H1 (cell line): ENCODE data around the gene MRPL19. TPM values are rescaled to one million over a fixed set of nuclear protein-coding genes. Genes with fewer than 3 reads are reported as not detected.

Experiments used
- CTCF ChIA-PET: fragments of 300-600 bp; sonication (Branson Sonifier 250); formaldehyde crosslinking; loops from one replicate; lab custom pipeline; 2021; ENCODE audit not compliant: partially characterized antibody; lab: Charles Lee
- POLR2A ChIA-PET: fragments of 300-600 bp; sonication (Branson Sonifier 250); formaldehyde crosslinking; loops from one replicate; lab custom pipeline; 2021; ENCODE audit warnings: inconsistent platforms; ENCODE audit not compliant: partially characterized antibody; lab: Charles Lee
- DNase-seq, 2 experiments: peaks; one replicate each; pipeline versions ENCODE4 v3.0.0 to v3.0.0-alpha.2; 2010 to 2022; ENCODE audit warnings: low spot score in 2 of 2, low read depth in 1 of 2, mixed read lengths in 1 of 2
- FAIRE-seq: peaks from 2 replicates; lab custom pipeline; 2011; peaks lifted over from hg19 to GRCh38; lab: Jason Lieb, UNC
- H2AFZ ChIP-seq: 2 replicates; pipeline ENCODE4 v1.8.1; 2012; ENCODE audit warnings: low read length, inconsistent platforms
- H2AK5ac ChIP-seq: 2 replicates; pipeline ENCODE4 v1.6.1; 2013; ENCODE audit warnings: low read depth, low read length
- H2BK120ac ChIP-seq: replicated peaks from 2 replicates; pipeline ENCODE3; 2013; ENCODE audit warnings: low read depth, low read length, inconsistent platforms
- H2BK12ac ChIP-seq: 2 replicates; pipeline ENCODE4 v1.6.1; 2013; ENCODE audit warnings: low read depth, low read length
- H2BK15ac ChIP-seq: 2 replicates; pipeline ENCODE4 v1.6.1; 2013; ENCODE audit warnings: low read length
- H2BK20ac ChIP-seq: 2 replicates; pipeline ENCODE4 v1.6.1; 2013; ENCODE audit warnings: low read length
- H2BK5ac ChIP-seq: 2 replicates; pipeline ENCODE4 v1.6.1; 2013; ENCODE audit warnings: low read depth, low read length
- H3K14ac ChIP-seq: 2 replicates; pipeline ENCODE4 v1.6.1; 2013; ENCODE audit warnings: inconsistent platforms; ENCODE audit not compliant: insufficient read length
- H3K18ac ChIP-seq: 2 replicates; pipeline ENCODE4 v1.6.1; 2013; ENCODE audit warnings: low read length; ENCODE audit errors: extremely low read depth
- H3K23ac ChIP-seq: 2 replicates; pipeline ENCODE4 v1.6.1; 2013; ENCODE audit warnings: inconsistent platforms; ENCODE audit not compliant: insufficient read length
- H3K23me2 ChIP-seq: 2 replicates; pipeline ENCODE4 v1.6.1; 2013; ENCODE audit warnings: low read depth, low read length
- H3K27ac ChIP-seq: 2 replicates; pipeline ENCODE4 v1.6.1; 2011; ENCODE audit warnings: low read depth, low read length, inconsistent platforms
- H3K27me3 ChIP-seq, 4 experiments: replicated peaks in 1 of 4; 1 replicate in 1 of 4; 2 replicates in 3 of 4; pipeline versions ENCODE4 v1.6.1 to v1.8.1; 2011 to 2013; ENCODE audit warnings: low read length in 3 of 4, mild to moderate bottlenecking in 3 of 4, inconsistent platforms in 2 of 4, mixed read lengths in 2 of 4, moderate library complexity in 1 of 4; ENCODE audit not compliant: control insufficient read depth in 3 of 4, insufficient read depth in 3 of 4; ENCODE audit errors: extremely low read depth in 1 of 4
- H3K36me3 ChIP-seq, 4 experiments: 2 replicates each; pipeline versions ENCODE4 v1.6.1 to v1.8.1; 2011 to 2013; ENCODE audit warnings: mild to moderate bottlenecking in 4 of 4, low read length in 3 of 4, moderate library complexity in 2 of 4, control low read depth in 1 of 4, inconsistent platforms in 1 of 4; ENCODE audit not compliant: insufficient read depth in 4 of 4, control insufficient read depth in 2 of 4
- H3K4ac ChIP-seq: replicated peaks from 2 replicates; pipeline ENCODE3; 2013; ENCODE audit warnings: low read length, low read depth, mixed read lengths, inconsistent platforms; ENCODE audit not compliant: insufficient read length
- H3K4me1 ChIP-seq, 4 experiments: replicated peaks in 1 of 4; 1 replicate in 1 of 4; 2 replicates in 3 of 4; pipeline versions ENCODE4 v1.6.1 to v1.8.1; 2011 to 2013; ENCODE audit warnings: low read length in 3 of 4, inconsistent platforms in 2 of 4, mixed read lengths in 1 of 4; ENCODE audit not compliant: insufficient read depth in 4 of 4, control insufficient read depth in 3 of 4
- H3K4me2 ChIP-seq, 2 experiments: 2 replicates each; pipeline versions ENCODE4 v1.6.1 to v1.8.1; 2011 to 2013; ENCODE audit warnings: low read depth in 2 of 2, low read length in 2 of 2, control low read depth in 1 of 2, inconsistent platforms in 1 of 2, mild to moderate bottlenecking in 1 of 2; ENCODE audit not compliant: insufficient read depth in 1 of 2
- H3K4me3 ChIP-seq, 4 experiments: fragments of 200-600, 300-600 bp in 1 of 4; sonication (generic), shearing (Covaris generic), sonication (Bioruptor Twin) in 1 of 4; 2 replicates each; pipeline versions ENCODE4 v1.5.1 to v1.8.1; 2011 to 2016; ENCODE audit warnings: low read length in 4 of 4, low read depth in 3 of 4, control low read depth in 2 of 4, inconsistent platforms in 2 of 4, mild to moderate bottlenecking in 2 of 4, mixed read lengths in 1 of 4, moderate library complexity in 1 of 4; ENCODE audit not compliant: insufficient read depth in 2 of 4; ENCODE audit errors: extremely low read depth in 1 of 4
- H3K56ac ChIP-seq: replicated peaks from 2 replicates; pipeline ENCODE3; 2013; ENCODE audit warnings: low read depth, mild to moderate bottlenecking, mixed read lengths, low read length, inconsistent platforms; ENCODE audit not compliant: insufficient read length
- H3K79me1 ChIP-seq: 2 replicates; pipeline ENCODE4 v1.6.1; 2013; ENCODE audit warnings: low read depth, low read length, control low read depth
- H3K79me2 ChIP-seq, 2 experiments: 2 replicates each; pipeline versions ENCODE4 v1.6.1 to v1.8.1; 2012 to 2013; ENCODE audit warnings: low read length in 2 of 2, mild to moderate bottlenecking in 2 of 2, inconsistent platforms in 1 of 2; ENCODE audit not compliant: insufficient read depth in 2 of 2, control insufficient read depth in 1 of 2
- H3K9ac ChIP-seq, 4 experiments: replicated peaks in 1 of 4; 1 replicate in 1 of 4; 2 replicates in 3 of 4; pipeline versions ENCODE4 v1.6.1 to v1.8.1; 2011 to 2013; ENCODE audit warnings: low read depth in 3 of 4, low read length in 3 of 4, control low read depth in 2 of 4, mild to moderate bottlenecking in 2 of 4, moderate library complexity in 2 of 4, inconsistent platforms in 1 of 4; ENCODE audit errors: extremely low read depth in 1 of 4
- H3K9me3 ChIP-seq, 2 experiments: 2 replicates each; pipeline versions ENCODE4 v1.6.1 to v1.8.1; 2012 to 2013; ENCODE audit warnings: mild to moderate bottlenecking in 2 of 2, moderate library complexity in 2 of 2, control low read depth in 1 of 2, inconsistent platforms in 1 of 2, low read depth in 1 of 2, low read length in 1 of 2, mixed read lengths in 1 of 2; ENCODE audit not compliant: insufficient read depth in 2 of 2
- H4K20me1 ChIP-seq, 2 experiments: replicated peaks in 1 of 2; 2 replicates each; pipeline versions ENCODE3 to v1.8.1; 2011 to 2013; ENCODE audit warnings: inconsistent platforms in 2 of 2, low read length in 2 of 2, mild to moderate bottlenecking in 1 of 2; ENCODE audit not compliant: insufficient read depth in 2 of 2, control insufficient read depth in 1 of 2
- H4K5ac ChIP-seq: 2 replicates; pipeline ENCODE4 v1.6.1; 2013; ENCODE audit warnings: low read length, low read depth, mixed read lengths, inconsistent platforms; ENCODE audit not compliant: insufficient read length
- H4K8ac ChIP-seq: 2 replicates; pipeline ENCODE4 v1.8.0; 2013; ENCODE audit warnings: mild to moderate bottlenecking, moderate library complexity, low read length, inconsistent platforms; ENCODE audit not compliant: insufficient read depth; ENCODE audit errors: extremely low read depth
- H4K91ac ChIP-seq: replicated peaks from 2 replicates; pipeline ENCODE3; 2013; ENCODE audit warnings: low read length, mixed read lengths, inconsistent platforms; ENCODE audit not compliant: insufficient read length
- BACH1 ChIP-seq: IDR thresholded peaks from 2 replicates; pipeline ENCODE4 v1.6.1; 2012; ENCODE audit warnings: low read length, improper control_type of control experiment
- BRCA1 ChIP-seq: IDR thresholded peaks from 2 replicates; pipeline ENCODE4 v1.6.1; 2012; ENCODE audit warnings: low read depth, low read length, improper control_type of control experiment
- CHD2 ChIP-seq: IDR thresholded peaks from 2 replicates; pipeline ENCODE4 v1.6.1; 2012; ENCODE audit warnings: low read length, improper control_type of control experiment
- CTCF ChIP-seq, 3 experiments: IDR thresholded peaks; 1 replicate in 2 of 3; 2 replicates in 1 of 3; pipeline versions ENCODE4 v1.5.1 to v1.6.1; 2011; ENCODE audit warnings: low read length in 3 of 3, mild to moderate bottlenecking in 3 of 3, inconsistent platforms in 2 of 3, low read depth in 1 of 3, moderate library complexity in 1 of 3; ENCODE audit not compliant: insufficient read depth in 1 of 3; ENCODE audit errors: control extremely low read depth in 1 of 3
- NRF1 ChIP-seq: IDR thresholded peaks from 2 replicates; pipeline ENCODE4 v1.6.1; 2011; ENCODE audit warnings: mild to moderate bottlenecking, low read depth, low read length, improper control_type of control experiment
- RAD21 ChIP-seq, 2 experiments: IDR thresholded peaks in 1 of 2; conservative IDR thresholded peaks in 1 of 2; 2 replicates each; pipeline ENCODE4 v1.6.1; 2011; ENCODE audit warnings: low read depth in 2 of 2, low read length in 2 of 2, improper control_type of control experiment in 1 of 2, inconsistent platforms in 1 of 2, mild to moderate bottlenecking in 1 of 2, moderate library complexity in 1 of 2
- TAF7 ChIP-seq: optimal IDR thresholded peaks from 2 replicates; pipeline ENCODE3; 2011; ENCODE audit warnings: low read depth, mild to moderate bottlenecking, inconsistent platforms, low read length, moderate library complexity, borderline replicate concordance
- TCF12 ChIP-seq: IDR thresholded peaks from 2 replicates; pipeline ENCODE4 v1.6.1; 2011; ENCODE audit warnings: low read depth, mild to moderate bottlenecking, low read length
- USF2 ChIP-seq: IDR thresholded peaks from 2 replicates; pipeline ENCODE4 v1.6.1; 2011; ENCODE audit warnings: low read length, improper control_type of control experiment
- ZNF274 ChIP-seq: IDR thresholded peaks from 2 replicates; pipeline ENCODE4 v1.7.0; 2012; ENCODE audit warnings: low read length, borderline replicate concordance; ENCODE audit errors: extremely low read depth
- WGBS, 2 experiments: shearing (Covaris generic) in 1 of 2; methylation state at CpG; one replicate each; pipeline versions ENCODE4 v1.1.6 to v1.1.7; 2013 to 2015; ENCODE audit warnings: low lambda C conversion rate in 2 of 2, mixed read lengths in 2 of 2, inconsistent platforms in 1 of 2, low coverage in 1 of 2, missing lambda C conversion rate in 1 of 2; ENCODE audit not compliant: insufficient replicate concordance in 2 of 2, insufficient coverage in 1 of 2, insufficient read length in 1 of 2; ENCODE audit errors: extremely low coverage in 1 of 2, missing lambda C conversion rate in 1 of 2; 5-methylcytosine and 5-hydroxymethylcytosine counted together
- polyA plus RNA-seq, 7 experiments: library from polyadenylated mRNA; depleted of rRNA in 3 of 7; stranded (reverse) in 5 of 7; unstranded in 2 of 7; fragments of >200 nt in 5 of 7; fragments of 200-250 nt in 2 of 7; gene quantifications; 1 replicate in 5 of 7; 2 replicates in 1 of 7; 4 replicates in 1 of 7; pipeline versions ENCODE4 v1.2.1 to v1.2.3, GENCODE V29; 2011 to 2013; ENCODE audit warnings: missing spikeins in 2 of 7, mixed read lengths in 2 of 7
- total RNA-seq: library from RNA; stranded (reverse); fragmentation: NEBNext Ultra II Directional; extraction: Animal tissue kit (Norgen Biotek cat#: 25700); gene quantifications from 2 replicates; pipeline ENCODE4 v1.2.1, GENCODE V29; 2021

Gene MRPL19
- total and polyA plus RNA-seq, 2 of the 8 experiments (the other 6 are each of a cell fraction or from before 2014, with no cell fraction given) = 18.1 to 75.2 TPM

GRCh38 chr2:75637568-75637967, 9.0 kb upstream of the MRPL19 start:
- Histone ChIP-seq H4K20me1 (no peaks in the 10 kb centered on the region), H3K4me3 (no peak overlapping the region), H3K23me2 (no peaks in the 10 kb centered on the region), H2BK15ac (no peak overlapping the region), H2AK5ac (no peak overlapping the region), H4K8ac (peak overlapping the region; percentile 23; the same call in 1 of the 2 replicates), H3K56ac (no peak overlapping the region), H3K14ac (no peak overlapping the region), H4K5ac (no peak overlapping the region), H2BK12ac (no peak overlapping the region), H3K27ac (no peak overlapping the region), H3K4me1 (no peaks in the 10 kb centered on the region; a peak in 1 of 7 replicates), H3K9ac (no peak overlapping the region), H2BK5ac (no peak overlapping the region), H2BK20ac (no peak overlapping the region), H4K91ac (no peak overlapping the region), H3K36me3 (no peaks in the 10 kb centered on the region), H3K4ac (no peak overlapping the region), H2AFZ (0 out of 2 replicates have a peak overlapping the region, but pooled peaks have one; percentile 11), H3K4me2 (no peak overlapping the region), H3K79me2 (no peaks in the 10 kb centered on the region), H3K9me3 (0 out of 4 replicates have a peak, but pooled peaks cover 0 to 2% of the 10 kb centered on the region in 2 experiments), H2BK120ac (no peak overlapping the region), H3K18ac (no peak overlapping the region), H3K27me3 (peaks cover 0 to 2% (median 0%) of the 10 kb centered on the region in 4 experiments; a peak in 1 of 7 replicates), H3K23ac (no peak overlapping the region), H3K79me1 (no peaks in the 10 kb centered on the region)
- DNase-seq (no peak), FAIRE-seq (no peak)
- POLR2A ChIA-PET = interaction anchor here (1.0 to 1.1 kb wide), 2 partner anchors 27 to 39 kb away, joined by 3 to 4 read pairs; no protein-coding TSS in a partner anchor
- CTCF ChIA-PET = interaction anchor here (0.5 to 2.9 kb wide), 9 partner anchors 9 to 314 kb away, joined by 3 to 10 read pairs (median 3); partner anchors contain the start of gene MRPL19
- WGBS, 2 experiments = 75% methylated on average over 1 of the region's 1 CpG; no CpG with 5 or more reads in 1 of the 2 experiments
- TF ChIP-seq ZNF274 (no peak), BRCA1 (no peak), TCF12 (no peak), CHD2 (no peak), USF2 (no peak), RAD21 (IDR thresholded peaks at IDR 0.05 in 1 of 2, conservative IDR thresholded peaks at IDR 0.05 in 1 of 2; ENCODE audit: low read depth in 2 of 2, low read length in 2 of 2) (no peak), CTCF (IDR thresholded peaks at IDR 0.05; ENCODE audit: control extremely low read depth in 1 of 3, insufficient read depth in 1 of 3, low read depth in 1 of 3, low read length in 3 of 3) (no peak), BACH1 (no peak), TAF7 (no peak), NRF1 (no peak)
